Measurements from ENCODE around the gene MR1.

DNA sequence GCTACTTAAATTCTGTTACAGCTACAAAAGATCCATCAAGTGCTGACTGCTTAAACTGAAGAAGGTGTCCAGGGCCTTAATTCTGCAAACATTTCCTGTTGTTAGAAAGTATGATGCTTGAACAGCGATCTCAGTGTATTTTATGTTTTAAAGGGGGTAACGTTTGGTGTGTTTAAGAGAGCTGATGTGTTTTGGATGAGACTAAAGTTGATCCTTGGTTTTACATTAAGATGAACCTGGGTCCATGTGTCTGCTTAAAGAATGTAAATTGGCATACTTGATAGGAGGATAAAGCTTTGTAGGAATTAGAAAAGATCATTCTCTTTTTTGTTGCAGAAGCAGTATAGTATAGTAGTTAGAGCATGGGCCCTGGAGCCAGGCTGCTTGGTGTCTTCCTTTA, 58.3 kb downstream of the MR1 start:
- TF ChIP-seq, protein P1, sequence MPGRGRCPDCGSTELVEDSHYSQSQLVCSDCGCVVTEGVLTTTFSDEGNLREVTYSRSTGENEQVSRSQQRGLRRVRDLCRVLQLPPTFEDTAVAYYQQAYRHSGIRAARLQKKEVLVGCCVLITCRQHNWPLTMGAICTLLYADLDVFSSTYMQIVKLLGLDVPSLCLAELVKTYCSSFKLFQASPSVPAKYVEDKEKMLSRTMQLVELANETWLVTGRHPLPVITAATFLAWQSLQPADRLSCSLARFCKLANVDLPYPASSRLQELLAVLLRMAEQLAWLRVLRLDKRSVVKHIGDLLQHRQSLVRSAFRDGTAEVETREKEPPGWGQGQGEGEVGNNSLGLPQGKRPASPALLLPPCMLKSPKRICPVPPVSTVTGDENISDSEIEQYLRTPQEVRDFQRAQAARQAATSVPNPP (IDR thresholded peaks at IDR 0.05; ENCODE audit: borderline replicate concordance, insufficient read depth, insufficient read length), result no peak
- no peak for TF ChIP-seq MED1 (CRISPR knock-in tag; IDR thresholded peaks at IDR 0.05; ENCODE audit: borderline replicate concordance)
- TF ChIP-seq ZC3H11A (IDR thresholded peaks at IDR 0.05; ENCODE audit: low read depth, low read length), result no peak
- no peak for TF ChIP-seq SP2 (IDR thresholded peaks at IDR 0.05; ENCODE audit: extremely low read depth, low read depth, low read length, poor library complexity, severe bottlenecking)
- no peak for TF ChIP-seq HNRNPLL (IDR thresholded peaks at IDR 0.05; ENCODE audit: low read depth, low read length, poor library complexity, severe bottlenecking)
- TF ChIP-seq, protein P2, sequence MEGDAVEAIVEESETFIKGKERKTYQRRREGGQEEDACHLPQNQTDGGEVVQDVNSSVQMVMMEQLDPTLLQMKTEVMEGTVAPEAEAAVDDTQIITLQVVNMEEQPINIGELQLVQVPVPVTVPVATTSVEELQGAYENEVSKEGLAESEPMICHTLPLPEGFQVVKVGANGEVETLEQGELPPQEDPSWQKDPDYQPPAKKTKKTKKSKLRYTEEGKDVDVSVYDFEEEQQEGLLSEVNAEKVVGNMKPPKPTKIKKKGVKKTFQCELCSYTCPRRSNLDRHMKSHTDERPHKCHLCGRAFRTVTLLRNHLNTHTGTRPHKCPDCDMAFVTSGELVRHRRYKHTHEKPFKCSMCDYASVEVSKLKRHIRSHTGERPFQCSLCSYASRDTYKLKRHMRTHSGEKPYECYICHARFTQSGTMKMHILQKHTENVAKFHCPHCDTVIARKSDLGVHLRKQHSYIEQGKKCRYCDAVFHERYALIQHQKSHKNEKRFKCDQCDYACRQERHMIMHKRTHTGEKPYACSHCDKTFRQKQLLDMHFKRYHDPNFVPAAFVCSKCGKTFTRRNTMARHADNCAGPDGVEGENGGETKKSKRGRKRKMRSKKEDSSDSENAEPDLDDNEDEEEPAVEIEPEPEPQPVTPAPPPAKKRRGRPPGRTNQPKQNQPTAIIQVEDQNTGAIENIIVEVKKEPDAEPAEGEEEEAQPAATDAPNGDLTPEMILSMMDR (IDR thresholded peaks at IDR 0.05 in 2 of 3, conservative IDR thresholded peaks at IDR 0.05 in 1 of 3; ENCODE audit: insufficient read depth in 2 of 3, low read depth in 1 of 3, low read length in 3 of 3), result no peak
- TF ChIP-seq XRCC4 (IDR thresholded peaks at IDR 0.05; ENCODE audit: extremely low read depth, insufficient read depth, insufficient read length), result no peak
- TF ChIP-seq CHD2 (IDR thresholded peaks at IDR 0.05; ENCODE audit: low read depth, low read length), result no peak
- TF ChIP-seq PHF8 (IDR thresholded peaks at IDR 0.05; ENCODE audit: borderline replicate concordance, low read length), result no peak
